HG03442 (cell line): ENCODE data around the gene USH2A.

Source experiments
- ATAC-seq: cut with Tn5 transposase; IDR thresholded peaks from one replicate; pipeline ENCODE4 v1.9.1; 2021; ENCODE audit warnings: mild to moderate bottlenecking, moderate library complexity; ENCODE audit not compliant: unreplicated experiment

Gene USH2A

GRCh38 chr1:216210081-216210480, 213.2 kb downstream of the USH2A start:
- ATAC-seq = no peak

DNA sequence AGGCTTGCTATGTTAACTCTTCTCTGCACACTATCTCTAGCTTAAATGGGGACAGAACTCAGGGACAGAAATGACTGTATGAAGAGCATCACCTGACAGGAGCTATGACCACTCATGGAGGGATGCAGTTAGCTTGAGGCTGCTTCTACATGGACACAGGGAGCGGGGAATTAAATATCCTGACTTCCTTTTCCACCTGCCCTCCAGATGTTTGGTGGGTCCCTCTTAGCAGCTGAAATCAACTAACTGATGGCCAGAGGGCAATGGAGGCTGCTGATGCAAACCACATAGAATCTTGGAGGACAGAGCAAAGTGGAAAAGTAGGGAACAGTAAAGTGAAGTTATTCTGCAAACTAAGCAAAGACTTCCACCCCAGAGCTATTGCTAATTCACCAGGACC, 214.1 kb downstream of the USH2A start:
- no peak for ATAC-seq

DNA sequence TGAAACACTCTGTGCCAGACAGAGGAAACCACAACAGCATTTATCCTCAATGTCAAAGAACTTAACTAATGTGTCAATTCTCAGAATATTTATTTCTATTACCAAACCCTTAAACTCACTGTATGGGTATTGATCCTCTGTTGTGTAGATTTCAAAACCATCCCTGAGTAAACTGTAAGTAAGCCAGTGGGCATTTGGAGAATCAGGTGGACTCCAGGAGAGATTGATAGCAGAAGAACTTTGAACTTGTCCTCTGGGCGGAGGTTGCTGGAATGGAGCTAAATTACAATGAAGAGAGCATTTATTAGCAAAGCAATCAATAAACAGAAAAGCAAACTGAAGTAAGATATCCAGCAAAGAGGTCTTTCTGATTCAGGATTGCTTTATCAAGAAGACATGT, 216.1 kb downstream of the USH2A start:
- no peak for ATAC-seq

GRCh38 chr1:216205176-216205575, 218.1 kb downstream of the USH2A start:
- ATAC-seq = no peak

GRCh38 chr1:216201946-216202345, 221.3 kb downstream of the USH2A start:
- ATAC-seq = no peak

DNA sequence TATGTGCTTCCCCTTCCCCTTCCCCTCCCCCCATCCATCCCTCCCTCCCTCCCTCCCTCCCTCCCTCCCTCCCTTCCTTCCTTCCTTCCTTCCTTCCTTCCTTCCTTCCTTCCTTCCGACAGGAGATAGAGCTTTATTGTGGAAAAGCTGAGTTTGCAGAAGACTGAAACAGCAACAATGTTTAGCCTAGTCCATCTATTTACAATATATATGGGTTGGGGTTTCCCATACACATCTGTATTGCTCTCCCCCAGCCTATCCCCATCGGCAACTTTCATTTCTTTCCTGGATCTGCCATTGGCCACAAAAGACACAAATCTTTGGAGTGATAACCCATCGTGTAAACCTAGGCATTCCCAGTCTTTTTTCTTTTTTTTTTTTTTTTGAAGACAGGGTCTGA, 222.3 kb downstream of the USH2A start:
- ATAC-seq = no peak

DNA sequence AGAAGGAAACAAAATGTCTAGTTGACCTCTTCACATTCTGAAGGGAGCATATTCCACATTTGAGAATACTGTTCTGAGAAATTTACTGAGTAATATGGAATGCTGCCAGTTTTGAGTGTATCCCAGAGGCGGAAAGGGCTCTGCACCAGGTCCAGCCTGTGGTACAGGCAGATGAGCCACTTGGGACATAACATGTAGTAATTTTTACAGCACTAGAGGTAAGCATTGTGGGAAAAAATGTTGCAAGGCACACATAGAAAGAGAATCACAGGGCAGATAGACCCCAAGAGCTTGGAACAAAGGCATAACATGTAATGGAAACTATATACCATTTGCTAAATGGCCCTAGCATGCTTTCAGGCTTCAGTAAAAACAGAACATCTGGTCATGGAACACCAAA, 228.5 kb downstream of the USH2A start:
- ATAC-seq = no peak

DNA sequence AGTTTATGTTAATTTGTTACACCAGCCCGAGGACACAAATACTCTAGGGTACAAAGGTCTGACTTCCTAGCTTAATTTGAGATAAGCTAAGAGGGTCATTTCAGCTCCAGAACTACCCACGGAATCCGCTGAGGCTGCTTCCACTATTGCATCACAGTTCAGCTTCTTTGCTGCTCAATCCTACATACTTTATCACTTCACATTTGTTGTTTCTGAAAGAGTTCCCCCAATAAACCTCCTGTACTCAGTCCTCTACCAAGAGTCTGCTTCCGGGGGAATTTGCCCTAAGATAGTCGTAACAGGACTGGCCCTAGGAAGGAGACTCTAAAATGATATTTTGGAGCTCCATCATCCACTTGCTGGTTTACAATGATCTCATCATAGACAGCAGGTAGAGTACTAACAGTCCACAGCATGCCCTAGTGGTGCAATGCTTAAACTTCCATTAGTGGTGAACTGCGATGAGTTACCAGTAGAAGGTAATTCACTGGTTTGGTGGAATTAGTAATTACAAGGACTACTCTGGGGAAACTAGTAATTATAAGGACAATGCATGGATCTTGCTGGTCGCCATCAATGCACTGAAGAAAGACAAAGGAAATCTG, 229.3 kb downstream of the USH2A start:
- no peak for ATAC-seq

DNA sequence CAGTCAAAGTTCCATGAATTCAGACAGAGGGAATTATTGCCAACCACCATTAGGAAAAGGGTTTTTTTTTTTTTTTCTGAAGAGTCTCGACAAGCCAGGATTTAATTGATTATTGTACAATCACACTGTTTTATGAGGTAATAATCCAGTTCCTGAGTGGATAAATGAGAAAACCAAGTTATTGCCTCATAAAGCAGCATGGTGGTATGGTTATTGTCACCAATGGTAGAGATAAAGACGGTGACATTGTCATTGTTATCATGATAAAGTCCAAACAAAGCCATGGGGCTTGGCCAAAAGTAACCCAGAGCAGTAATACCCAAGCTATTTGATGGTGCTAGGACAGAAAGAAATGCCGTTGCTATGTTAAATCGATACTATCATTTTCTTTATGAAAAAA, 232.8 kb downstream of the USH2A start:
- ATAC-seq = no peak

- ATAC-seq = no peak
Observed at GRCh38 chr1:216186816-216187215, 236.4 kb downstream of the USH2A start.

DNA sequence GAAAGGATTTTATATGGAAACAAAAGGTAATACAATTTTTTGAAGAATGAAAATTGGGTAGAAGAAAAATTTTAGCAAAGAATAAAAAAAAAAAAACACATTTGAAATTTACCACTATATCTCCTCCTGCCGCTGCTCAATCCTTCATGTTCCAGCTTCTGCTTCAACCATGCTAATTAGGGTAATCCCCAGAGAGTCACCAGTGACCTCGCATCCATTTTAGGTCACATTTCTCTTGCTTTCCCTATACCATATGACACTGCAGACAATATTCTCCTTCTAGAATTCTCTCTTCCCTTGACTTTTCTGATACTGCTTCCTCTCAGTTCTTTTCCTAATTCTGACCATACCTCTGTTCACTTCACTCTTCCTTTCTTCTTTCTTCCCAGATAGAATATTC, 237.1 kb downstream of the USH2A start:
- no peak for ATAC-seq

GRCh38 chr1:216184126-216184680, 239.0 kb downstream of the USH2A start:
- ATAC-seq = no peak

GRCh38 chr1:216183454-216183853, 239.8 kb downstream of the USH2A start:
- ATAC-seq = no peak

DNA sequence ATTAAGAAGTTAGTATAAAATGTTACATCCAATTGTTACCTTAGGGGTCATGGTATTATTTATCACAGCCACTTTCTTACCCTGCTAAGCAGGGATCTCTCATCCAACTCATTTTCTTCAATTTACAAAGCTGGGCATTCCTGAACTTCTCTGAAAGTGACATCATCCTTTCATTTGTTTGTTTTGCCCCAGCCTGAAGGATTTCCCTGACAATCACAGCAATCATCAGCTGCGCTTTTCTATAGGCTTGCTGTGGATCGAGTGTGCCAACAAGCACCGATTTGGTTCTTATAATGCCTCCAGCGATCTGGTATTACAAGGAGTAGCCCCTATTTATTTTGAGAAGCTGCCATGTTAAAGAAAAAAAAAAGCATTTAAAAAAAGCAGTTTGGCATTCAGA, 240.2 kb downstream of the USH2A start:
- ATAC-seq = no peak

- ATAC-seq = no peak
Observed at GRCh38 chr1:216181590-216181989, 241.7 kb downstream of the USH2A start.

- no peak for ATAC-seq
Observed at GRCh38 chr1:216178281-216178680, 245.0 kb downstream of the USH2A start.

DNA sequence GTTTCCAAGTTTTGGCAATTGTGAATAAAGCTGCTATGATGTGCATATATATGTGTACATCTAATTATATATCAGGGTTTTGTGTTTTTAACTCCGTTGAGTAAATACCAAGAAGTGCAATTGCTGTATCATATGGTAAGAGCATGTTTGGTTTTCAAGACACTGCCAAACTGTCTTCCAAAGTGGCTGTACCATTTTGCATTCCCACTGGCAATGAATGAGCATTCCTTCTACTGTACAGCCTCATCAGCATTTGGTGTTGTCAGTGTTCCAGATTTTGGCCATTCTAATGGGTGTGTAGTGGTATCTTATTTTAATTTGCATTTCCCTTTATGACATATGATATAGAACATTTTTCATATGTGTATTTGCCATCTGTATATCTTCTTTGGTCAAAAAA, 246.3 kb downstream of the USH2A start:
- no peak for ATAC-seq

DNA sequence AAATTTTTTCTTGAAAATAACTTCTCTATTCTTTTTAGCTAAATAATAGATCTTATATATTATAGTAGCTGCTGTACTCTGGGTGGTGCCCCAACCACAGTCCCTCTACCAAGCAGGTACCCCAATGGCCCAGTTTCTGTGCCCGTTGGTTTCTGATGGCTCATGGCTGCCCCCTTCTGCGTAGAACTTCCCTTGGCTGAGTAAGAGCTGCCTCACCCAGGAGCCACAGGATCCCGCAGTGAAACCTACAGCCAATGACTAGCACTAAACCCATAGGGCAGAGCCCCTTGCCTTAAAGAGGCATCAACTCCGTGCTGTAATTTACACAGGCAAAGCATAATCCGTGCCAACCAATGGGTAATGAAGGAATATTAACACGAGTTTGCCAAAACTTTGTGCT, 247.5 kb downstream of the USH2A start:
- ATAC-seq = no peak

GRCh38 chr1:216173376-216173995, 249.8 kb downstream of the USH2A start:
- ATAC-seq = no peak

DNA sequence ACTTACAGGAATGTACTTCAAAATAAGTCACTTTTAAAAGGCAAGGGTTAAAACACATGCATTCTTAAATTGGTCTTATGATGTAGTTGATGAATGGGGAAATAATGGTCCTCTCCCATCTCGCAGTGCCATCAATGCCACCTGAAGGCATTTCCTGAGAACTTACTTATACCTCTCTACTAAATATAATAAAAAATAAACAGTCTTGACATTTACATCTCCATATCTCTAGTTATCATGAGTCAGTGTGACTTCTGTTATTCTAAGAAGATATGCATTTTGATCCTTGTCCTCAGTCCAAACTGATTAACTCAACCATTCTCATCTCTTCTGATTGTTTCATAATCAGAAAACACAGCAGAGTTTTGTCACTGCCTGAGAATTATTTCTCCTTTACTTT, 253.9 kb downstream of the USH2A start:
- no peak for ATAC-seq

GRCh38 chr1:216168546-216168945, 254.7 kb downstream of the USH2A start:
- ATAC-seq = no peak

DNA sequence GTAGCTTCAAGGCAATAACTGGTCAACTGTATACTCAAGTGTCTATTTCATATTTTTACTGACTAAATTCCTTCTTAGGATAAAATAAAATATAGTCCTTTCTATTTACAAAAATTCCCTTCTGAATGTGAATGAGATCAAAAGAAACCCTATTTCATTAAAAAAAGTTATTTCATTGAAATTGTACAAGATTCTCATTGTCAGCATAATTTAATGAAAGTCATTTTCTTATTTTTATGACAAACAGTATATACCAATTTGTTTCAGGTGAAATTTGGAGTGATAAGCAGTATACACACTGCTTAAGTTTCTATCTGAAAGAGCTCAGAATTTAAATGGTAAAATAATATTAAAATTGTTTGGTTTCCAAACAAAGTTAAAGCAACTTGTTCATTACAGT, 269.2 kb downstream of the USH2A start:
- no peak for ATAC-seq

- ATAC-seq = no peak
Observed at GRCh38 chr1:216153130-216153529, 270.1 kb downstream of the USH2A start.
